PFSK-1 (cell line): Measurements from ENCODE around the gene ZNF112.

Source experiments
- POLR2AphosphoS5 ChIP-seq: IDR thresholded peaks from 2 replicates; pipeline ENCODE4 v1.6.1; 2012; ENCODE audit warnings: low read depth, mild to moderate bottlenecking, control low read depth, low read length, moderate library complexity
- SIN3A ChIP-seq: IDR thresholded peaks from 2 replicates; pipeline ENCODE4 v1.6.1; 2012; ENCODE audit warnings: mild to moderate bottlenecking, low read length, moderate library complexity, borderline replicate concordance; ENCODE audit not compliant: insufficient read depth
- TAF1 ChIP-seq: IDR thresholded peaks from 2 replicates; pipeline ENCODE4 v1.6.1; 2012; ENCODE audit warnings: low read length, control low read depth, borderline replicate concordance; ENCODE audit not compliant: insufficient read depth

DNA sequence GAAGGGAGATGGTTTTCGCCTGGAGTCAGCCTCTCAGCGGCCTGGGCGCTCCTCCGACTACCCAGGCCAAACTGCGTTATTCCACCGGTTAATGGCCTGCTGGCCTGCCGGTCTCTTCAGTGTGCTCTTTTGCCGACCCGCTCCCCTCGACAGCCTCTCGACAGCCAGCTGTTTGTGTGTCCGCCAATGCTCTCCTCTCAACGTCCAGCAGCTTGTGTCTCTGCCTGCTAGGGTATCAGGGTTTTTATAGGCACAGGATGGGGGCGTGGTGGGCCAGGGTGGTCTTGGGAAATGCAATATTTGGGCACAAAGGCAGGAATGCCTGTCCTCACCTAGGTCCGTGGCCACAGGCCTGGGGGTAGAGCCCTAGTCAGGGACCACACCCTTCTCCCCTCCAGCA, 50.2 kb downstream of the ZNF112 start:
- no peak for TF ChIP-seq TAF1
- TF ChIP-seq POLR2AphosphoS5 = no peak
- TF ChIP-seq SIN3A = no peak
